Adrenal gland (tissue), 12 donors: ENCODE data around the gene RASGRP2. TPM values are rescaled to one million over a fixed set of nuclear protein-coding genes. Genes with fewer than 3 reads are reported as not detected.

Source experiments
- DNase-seq, 7 donors: peaks; one replicate each; pipeline ENCODE4 v3.0.0-alpha.2; 2019 to 2020
- H3K27ac ChIP-seq, 5 donors: fragments of 200-600 bp; sonication (generic) in 4 of 5; 1 replicate in 3 of 5; 2 replicates in 2 of 5; pipeline versions ENCODE4 v1.5.1 to v1.8.0; 2016 to 2020; ENCODE audit warnings: mild to moderate bottlenecking in 1 of 5
- H3K27me3 ChIP-seq: fragments of 200-600 bp; 2 replicates; pipeline ENCODE4 v1.8.0; 2021
- H3K36me3 ChIP-seq, 2 donors: fragments of 200-600 bp; replicated peaks in 1 of 2; 1 replicate in 1 of 2; 2 replicates in 1 of 2; pipeline versions ENCODE4 v1.5.1 to v1.8.0; 2018 to 2022
- H3K4me1 ChIP-seq, 2 donors: fragments of 200-600 bp; replicated peaks in 1 of 2; 1 replicate in 1 of 2; 2 replicates in 1 of 2; pipeline versions ENCODE4 v1.5.1 to v1.8.0; 2018 to 2021
- H3K4me3 ChIP-seq, 4 donors: fragments of 200-600 bp; sonication (generic) in 3 of 4; one replicate each; pipeline ENCODE4 v1.5.1; 2016 to 2018
- H3K9me3 ChIP-seq, 3 donors: fragments of 200-600 bp; sonication (generic) in 1 of 3; replicated peaks in 1 of 3; 1 replicate in 2 of 3; 2 replicates in 1 of 3; pipeline versions ENCODE4 v1.5.1 to v1.8.0; 2016 to 2021
- POLR2A ChIP-seq, 2 donors: fragments of 450-650 bp; IDR thresholded peaks; one replicate each; pipeline ENCODE4 v1.6.1; 2017; ENCODE audit warnings: antibody characterized with exemption in 2 of 2, mild to moderate bottlenecking in 2 of 2, moderate library complexity in 1 of 2
- WGBS, 4 donors: extraction: QIAGEN DNeasy Blood & Tissue Kit in 2 of 4; methylation state at CpG; one replicate each; pipeline versions ENCODE4 v1.1.5 to v1.1.7; 2013 to 2017; 5-methylcytosine and 5-hydroxymethylcytosine counted together
- intact Hi-C, 2 donors: fragments of 100-400 bp; cut with DNase I; formaldehyde crosslinking; loops; one replicate each; pipeline versions ENCODE4 v1.14.1 to v1.15.0; 2022 to 2023
- polyA plus RNA-seq, 3 donors: library from polyadenylated mRNA; stranded (reverse); fragments of 200-250 nt in 2 of 3; fragments of 350-450 nt in 1 of 3; fragmentation: Illumina TruSeq in 1 of 3; extraction: RNeasy Lipid Tissue Mini Kit (QIAGEN cat#74804) in 1 of 3; gene quantifications; one replicate each; pipeline ENCODE4 v1.2.3, GENCODE V29; 2013 to 2014
- total RNA-seq, 9 donors: library from RNA; depleted of rRNA in 4 of 9; stranded (reverse); fragments of >200 nt in 4 of 9; fragments of 120-200 nt in 1 of 9; fragmentation: NEBNext Ultra II Directional in 1 of 9; extraction: Animal tissue kit (Norgen Biotek cat#: 25700) in 1 of 9; gene quantifications; one replicate each; pipeline versions ENCODE4 v1.1.0 to v1.2.4, GENCODE V29; 2013 to 2023
- TF ChIP-seq, protein P1 (sequence below), 6 experiments: fragments of 450-650 bp in 4 of 6; fragments of 200-600 bp in 2 of 6; sonication (generic) in 1 of 6; IDR thresholded peaks; 1 replicate in 5 of 6; 2 replicates in 1 of 6; pipeline versions ENCODE4 v1.5.1 to v1.8.0; 2016 to 2021; ENCODE audit warnings: antibody characterized with exemption in 6 of 6, mild to moderate bottlenecking in 2 of 6, moderate library complexity in 1 of 6
- donor health status: healthy with polysubstance abuse.
- donor health status: Bipolar disorder and iron deficiency.
- donor health status: DM: yes; HTN: yes; CAD: no.
- donor health status: DM: no; HTN: no; CAD: no.
- donor health status: DM: no; HTN: no; CAD: no.
- donor health status: DM: yes; HTN: yes; CAD: no.

The RASGRP2 gene
- total and polyA plus RNA-seq, 12 donors = 3.6 to 81.9 (median 12.3) TPM

DNA sequence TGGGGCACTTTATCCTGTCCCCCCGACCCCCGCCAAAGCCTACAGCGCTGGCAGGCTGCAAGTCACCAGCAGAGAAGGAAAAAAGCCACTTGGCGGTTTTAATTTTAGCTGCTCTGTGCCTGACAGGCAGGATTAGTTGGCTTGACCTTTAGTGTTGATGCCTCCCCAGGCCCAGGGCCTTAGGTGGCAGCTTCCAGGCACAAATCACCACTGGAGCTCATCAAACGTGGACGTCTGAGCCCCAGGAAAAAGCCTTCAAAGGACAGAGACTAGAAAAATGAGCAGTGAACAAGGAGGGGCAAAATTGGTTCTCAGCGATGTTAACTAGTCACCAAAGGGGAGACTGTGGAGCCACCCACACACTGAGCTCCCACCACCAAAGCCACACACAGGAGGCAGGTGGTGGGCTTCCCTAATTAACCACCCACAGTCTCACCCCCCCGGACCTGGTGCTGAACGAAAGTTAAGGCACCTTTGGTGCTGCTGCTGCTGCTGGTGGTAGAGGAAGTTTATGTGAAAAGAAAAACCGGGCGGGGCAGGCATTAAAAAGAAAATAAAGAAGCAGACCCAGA is 20.2 kb upstream of the RASGRP2 start:
- DNase-seq = peak in 2 of 7 donors; percentile 23 to 41
- H3K4me3 ChIP-seq = no peak overlapping the region
- no peaks in the 10 kb centered on the region for H3K9me3 ChIP-seq
- intact Hi-C loops = no loop called here
- H3K36me3 ChIP-seq = peaks cover 0 to 63% of the 10 kb centered on the region in 2 donors
- TF ChIP-seq POLR2A (IDR thresholded peaks at IDR 0.05) = no peak
- TF ChIP-seq, protein P1, sequence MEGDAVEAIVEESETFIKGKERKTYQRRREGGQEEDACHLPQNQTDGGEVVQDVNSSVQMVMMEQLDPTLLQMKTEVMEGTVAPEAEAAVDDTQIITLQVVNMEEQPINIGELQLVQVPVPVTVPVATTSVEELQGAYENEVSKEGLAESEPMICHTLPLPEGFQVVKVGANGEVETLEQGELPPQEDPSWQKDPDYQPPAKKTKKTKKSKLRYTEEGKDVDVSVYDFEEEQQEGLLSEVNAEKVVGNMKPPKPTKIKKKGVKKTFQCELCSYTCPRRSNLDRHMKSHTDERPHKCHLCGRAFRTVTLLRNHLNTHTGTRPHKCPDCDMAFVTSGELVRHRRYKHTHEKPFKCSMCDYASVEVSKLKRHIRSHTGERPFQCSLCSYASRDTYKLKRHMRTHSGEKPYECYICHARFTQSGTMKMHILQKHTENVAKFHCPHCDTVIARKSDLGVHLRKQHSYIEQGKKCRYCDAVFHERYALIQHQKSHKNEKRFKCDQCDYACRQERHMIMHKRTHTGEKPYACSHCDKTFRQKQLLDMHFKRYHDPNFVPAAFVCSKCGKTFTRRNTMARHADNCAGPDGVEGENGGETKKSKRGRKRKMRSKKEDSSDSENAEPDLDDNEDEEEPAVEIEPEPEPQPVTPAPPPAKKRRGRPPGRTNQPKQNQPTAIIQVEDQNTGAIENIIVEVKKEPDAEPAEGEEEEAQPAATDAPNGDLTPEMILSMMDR (IDR thresholded peaks at IDR 0.05) = no peak
- H3K27ac ChIP-seq = peak overlapping the region in 4 of 5 donors; percentile 14 to 87 (median 70)
- H3K4me1 ChIP-seq = peaks cover 27 to 71% of the 10 kb centered on the region in 2 donors
- 34 to 48% (median 40%) methylated on average over 8 to 11 of the region's 11 CpGs for WGBS, 4 donors
- no peaks in the 10 kb centered on the region for H3K27me3 ChIP-seq

DNA sequence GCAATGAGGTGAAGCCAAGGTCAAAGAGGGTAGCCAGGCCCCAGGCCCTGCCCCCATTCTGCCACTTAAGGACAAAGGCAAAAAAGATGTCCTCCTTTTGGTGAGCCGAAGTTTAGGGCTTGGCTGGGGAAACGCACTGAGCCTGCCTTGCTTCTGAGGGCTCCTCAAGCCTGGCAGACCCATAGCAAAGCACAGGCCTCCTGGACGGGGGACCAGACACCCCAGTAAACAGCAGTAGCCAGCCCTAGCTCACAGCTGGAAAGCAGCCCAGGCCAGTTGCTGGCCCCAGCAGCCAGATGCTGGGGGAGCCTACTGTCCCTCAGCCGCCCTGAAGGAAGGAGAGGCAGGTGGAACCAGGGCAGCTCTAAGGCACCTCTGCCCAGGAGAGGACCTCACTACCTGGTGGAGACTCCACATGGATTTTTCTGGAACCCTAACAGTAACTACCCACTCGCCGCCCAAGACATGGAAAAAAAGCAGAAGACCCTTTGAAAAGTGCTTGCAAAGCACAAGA is 19.6 kb upstream of the RASGRP2 start:
- peak in 2 of 7 donors; percentile 41 to 54 for DNase-seq
- Histone ChIP-seq H3K4me1 (peaks cover 27 to 73% of the 10 kb centered on the region in 2 donors), H3K27me3 (no peaks in the 10 kb centered on the region), H3K27ac (peak overlapping the region; percentile 14 to 87 (median 66)), H3K36me3 (peaks cover 0 to 58% of the 10 kb centered on the region in 2 donors), H3K4me3 (no peak overlapping the region), H3K9me3 (no peaks in the 10 kb centered on the region)
- intact Hi-C loops = no loop called here
- TF ChIP-seq, protein P1 (IDR thresholded peaks at IDR 0.05) = no peak
- TF ChIP-seq POLR2A (IDR thresholded peaks at IDR 0.05) = no peak
- 39 to 48% (median 44%) methylated on average over 3 to 6 of the region's 6 CpGs for WGBS, 4 donors

DNA sequence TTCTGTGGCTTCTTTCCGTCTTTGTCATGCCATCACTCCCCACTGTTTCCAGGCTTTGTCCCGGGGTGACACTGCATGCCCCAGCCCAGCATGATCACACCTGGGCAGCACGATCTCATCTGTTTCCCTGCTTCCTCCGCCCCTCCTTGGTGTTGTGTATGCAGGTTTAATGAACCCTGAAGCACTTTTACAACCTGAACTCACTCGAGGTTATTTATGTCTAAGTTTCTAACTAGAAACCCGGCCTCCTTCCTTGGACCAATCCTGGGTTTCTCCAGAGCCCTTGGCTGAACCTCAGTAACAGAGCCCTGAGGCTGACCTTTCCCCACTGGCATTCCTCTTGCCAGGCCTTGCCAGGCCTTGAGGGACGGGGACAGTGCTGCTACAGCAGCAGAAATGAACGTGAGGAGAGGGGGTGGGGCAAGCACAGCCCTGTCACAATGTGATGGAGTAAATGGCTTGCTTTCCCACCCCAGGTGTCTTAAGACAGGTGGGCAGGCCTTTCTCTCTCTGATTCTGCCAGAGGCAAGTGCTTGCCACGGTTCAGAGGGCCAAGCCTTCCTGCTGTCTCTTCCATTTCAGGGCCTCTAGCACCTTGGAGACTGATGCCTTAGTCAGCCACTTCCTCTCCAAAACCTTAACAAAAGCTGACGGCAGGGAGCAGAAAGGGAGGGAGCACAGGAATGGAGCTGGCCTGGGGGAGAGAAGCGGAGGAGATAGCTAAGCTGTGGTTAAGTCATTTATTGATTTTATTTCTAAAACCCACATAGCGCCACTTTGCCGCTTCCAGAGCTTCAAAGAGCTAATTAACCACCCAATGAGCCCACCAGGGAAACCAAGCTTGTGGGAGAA is 19.0 kb upstream of the RASGRP2 start:
- peaks cover 27 to 71% of the 10 kb centered on the region in 2 donors for H3K4me1 ChIP-seq
- TF ChIP-seq, protein P1 (IDR thresholded peaks at IDR 0.05) = no peak
- no peak for TF ChIP-seq POLR2A (IDR thresholded peaks at IDR 0.05)
- intact Hi-C loops = no loop called here
- peak overlapping the region; percentile 14 to 87 (median 66) for H3K27ac ChIP-seq
- peak in 6 of 7 donors; percentile 69 to 86 (median 80) for DNase-seq
- peaks cover 0 to 51% of the 10 kb centered on the region in 2 donors for H3K36me3 ChIP-seq
- H3K9me3 ChIP-seq = no peaks in the 10 kb centered on the region
- WGBS, 4 donors = 31 to 38% (median 35%) methylated on average over 13 of the region's 13 CpGs
- H3K27me3 ChIP-seq = no peaks in the 10 kb centered on the region
- no peak overlapping the region for H3K4me3 ChIP-seq

DNA sequence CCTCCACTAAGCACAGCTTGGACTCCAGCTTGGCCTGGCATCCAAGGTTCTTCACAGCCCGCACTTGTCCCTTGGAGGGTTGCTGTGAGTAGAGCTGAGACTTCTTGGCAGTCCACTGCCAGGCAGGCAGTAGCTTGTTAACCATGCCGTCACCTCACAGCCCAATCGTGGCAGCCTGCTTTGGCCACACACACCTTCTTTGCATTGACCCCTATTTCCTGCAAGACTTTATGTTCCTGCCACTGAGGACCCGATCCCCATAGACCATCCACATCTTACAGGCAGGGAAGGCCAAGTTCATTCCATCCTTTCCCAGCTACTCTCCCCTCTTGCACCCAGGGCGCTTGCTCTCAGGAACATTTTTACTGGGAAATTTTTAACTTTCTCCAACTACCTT is 18.3 kb upstream of the RASGRP2 start:
- H3K9me3 ChIP-seq = no peaks in the 10 kb centered on the region
- no peak overlapping the region for H3K4me3 ChIP-seq
- H3K36me3 ChIP-seq = peaks cover 0 to 45% of the 10 kb centered on the region in 2 donors
- peak overlapping the region; percentile 14 to 87 (median 66) for H3K27ac ChIP-seq
- peak in 1 of 7 donors; percentile 33 for DNase-seq
- no peak for TF ChIP-seq POLR2A (IDR thresholded peaks at IDR 0.05)
- TF ChIP-seq, protein P1 (IDR thresholded peaks at IDR 0.05) = no peak
- intact Hi-C loops = no loop called here
- H3K4me1 ChIP-seq = peaks cover 27 to 64% of the 10 kb centered on the region in 2 donors
- H3K27me3 ChIP-seq = no peaks in the 10 kb centered on the region
- 51 to 57% (median 54%) methylated on average over 5 of the region's 5 CpGs for WGBS, 4 donors
